ENCODE data around the gene TOR3A.
A peak's percentile ranks its signal among the peaks of the same experiment; 100 is the strongest.
"Not testable (repeated sequence)": the region's sequence is repeated elsewhere in the genome, so short reads cannot be mapped to it uniquely, and the experiment has no call there.

Gene TOR3A

GRCh38 chr1:179107706-179108629 is 26.1 kb downstream of the TOR3A start:
- no peak for DNase-seq (ENCODE audit: low spot score)

- no peak for DNase-seq (ENCODE audit: low spot score)
Measured at GRCh38 chr1:179108644-179109043, 26.8 kb downstream of the TOR3A start.

- DNase-seq (ENCODE audit: low spot score) = no peak
Measured at GRCh38 chr1:179115181-179115580, 33.3 kb downstream of the TOR3A start.

GRCh38 chr1:179119513-179119912 is 37.6 kb downstream of the TOR3A start:
- no peak for DNase-seq (ENCODE audit: low spot score)

GRCh38 chr1:179120736-179121135 is 38.9 kb downstream of the TOR3A start:
- no peak for DNase-seq (ENCODE audit: low spot score)

GRCh38 chr1:179121159-179121938 is 39.5 kb downstream of the TOR3A start:
- peak; percentile 46 for DNase-seq (ENCODE audit: low spot score)

GRCh38 chr1:179124873-179125272 is 43.0 kb downstream of the TOR3A start:
- DNase-seq (ENCODE audit: low spot score) = peak; percentile 84

- DNase-seq (ENCODE audit: low spot score) = no peak
Measured at GRCh38 chr1:179126338-179127060, 44.6 kb downstream of the TOR3A start.

GRCh38 chr1:179127163-179127895 is 45.5 kb downstream of the TOR3A start:
- DNase-seq (ENCODE audit: low spot score) = no peak

- DNase-seq (ENCODE audit: low spot score) = no peak
Measured at GRCh38 chr1:179128520-179128919, 46.6 kb downstream of the TOR3A start.

GRCh38 chr1:179129702-179130473 is 48.0 kb downstream of the TOR3A start:
- DNase-seq (ENCODE audit: low spot score) = peak; percentile 31

GRCh38 chr1:179135168-179135567 is 53.3 kb downstream of the TOR3A start:
- DNase-seq (ENCODE audit: low spot score) = not testable (repeated sequence)

- DNase-seq (ENCODE audit: low spot score) = not testable (repeated sequence)
Measured at GRCh38 chr1:179135707-179136106, 53.8 kb downstream of the TOR3A start.

GRCh38 chr1:179137617-179138255 is 55.9 kb downstream of the TOR3A start:
- no peak for DNase-seq (ENCODE audit: low spot score)

GRCh38 chr1:179138755-179139154 is 56.9 kb downstream of the TOR3A start:
- not testable (repeated sequence) for DNase-seq (ENCODE audit: low spot score)

GRCh38 chr1:179141592-179142251 is 59.9 kb downstream of the TOR3A start:
- DNase-seq (ENCODE audit: low spot score) = peak; percentile 94

- DNase-seq (ENCODE audit: low spot score) = peak; percentile 99
Measured at GRCh38 chr1:179142889-179143299, 61.0 kb downstream of the TOR3A start.

- DNase-seq (ENCODE audit: low spot score) = peak; percentile 97
Measured at GRCh38 chr1:179143322-179143721, 61.5 kb downstream of the TOR3A start.

- DNase-seq (ENCODE audit: low spot score) = peak; percentile 79
Measured at GRCh38 chr1:179144626-179145025, 62.8 kb downstream of the TOR3A start.

- DNase-seq (ENCODE audit: low spot score) = no peak
Measured at GRCh38 chr1:179145521-179145920, 63.7 kb downstream of the TOR3A start.

Data from RKO (cell line).